ENCODE data around the gene SORCS3. TPM values are rescaled to one million over a fixed set of nuclear protein-coding genes. Genes with fewer than 3 reads are reported as not detected.
A peak's percentile ranks its signal among the peaks of the same experiment; 100 is the strongest.

Gene SORCS3
- total RNA-seq, 1 experiment from 2014 or later: not detected

DNA sequence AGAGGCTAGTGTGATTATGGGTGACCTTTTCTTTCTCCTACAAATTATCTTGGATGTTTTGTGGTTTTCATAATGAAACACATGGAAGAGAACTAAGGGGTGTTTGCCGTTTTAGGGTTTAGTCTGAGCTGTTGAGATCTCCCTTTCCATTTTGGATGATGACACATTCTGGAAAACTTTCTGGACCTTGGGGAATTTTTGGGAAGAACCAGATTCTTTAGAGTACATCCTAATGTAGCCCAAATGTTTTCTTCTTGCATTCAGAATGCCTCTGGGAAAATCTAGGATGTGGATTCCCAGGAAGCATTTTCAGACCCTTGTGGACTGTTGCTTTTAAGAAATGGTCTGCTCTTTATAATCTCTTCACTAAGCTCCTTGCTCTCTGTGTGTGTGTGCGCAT is 165.7 kb downstream of the SORCS3 start:
- no peak for DNase-seq (ENCODE audit: unreplicated experiment)
- ChIA-PET CTCF (interaction anchor here (0.8 kb wide), 1 partner anchor 46 kb away, joined by 3 read pairs; no protein-coding TSS in a partner anchor), POLR2A (no interaction called here)
- Mint-ChIP-seq H3K27me3 (ENCODE audit: insufficient read depth, unreplicated experiment) (no peaks in the 10 kb centered on the region), H3K9me3 (ENCODE audit: unreplicated experiment) (peaks cover 24% of the 10 kb centered on the region), H3K27ac (ENCODE audit: low read depth, unreplicated experiment) (peak overlapping the region; percentile 91), H3K36me3 (ENCODE audit: insufficient read depth, unreplicated experiment) (peaks cover 14% of the 10 kb centered on the region), H3K4me3 (ENCODE audit: unreplicated experiment) (no peak overlapping the region), H3K4me1 (ENCODE audit: insufficient read depth, unreplicated experiment) (peaks cover 49% of the 10 kb centered on the region)
- no TSS peak for BruUV-seq (replicated peaks)
- intact Hi-C loops (cut with micrococcal nuclease): loop anchor here (5.0 kb wide), 1 partner anchor 120 kb away; no protein-coding TSS in a partner anchor
- TF ChIP-seq, protein P1, sequence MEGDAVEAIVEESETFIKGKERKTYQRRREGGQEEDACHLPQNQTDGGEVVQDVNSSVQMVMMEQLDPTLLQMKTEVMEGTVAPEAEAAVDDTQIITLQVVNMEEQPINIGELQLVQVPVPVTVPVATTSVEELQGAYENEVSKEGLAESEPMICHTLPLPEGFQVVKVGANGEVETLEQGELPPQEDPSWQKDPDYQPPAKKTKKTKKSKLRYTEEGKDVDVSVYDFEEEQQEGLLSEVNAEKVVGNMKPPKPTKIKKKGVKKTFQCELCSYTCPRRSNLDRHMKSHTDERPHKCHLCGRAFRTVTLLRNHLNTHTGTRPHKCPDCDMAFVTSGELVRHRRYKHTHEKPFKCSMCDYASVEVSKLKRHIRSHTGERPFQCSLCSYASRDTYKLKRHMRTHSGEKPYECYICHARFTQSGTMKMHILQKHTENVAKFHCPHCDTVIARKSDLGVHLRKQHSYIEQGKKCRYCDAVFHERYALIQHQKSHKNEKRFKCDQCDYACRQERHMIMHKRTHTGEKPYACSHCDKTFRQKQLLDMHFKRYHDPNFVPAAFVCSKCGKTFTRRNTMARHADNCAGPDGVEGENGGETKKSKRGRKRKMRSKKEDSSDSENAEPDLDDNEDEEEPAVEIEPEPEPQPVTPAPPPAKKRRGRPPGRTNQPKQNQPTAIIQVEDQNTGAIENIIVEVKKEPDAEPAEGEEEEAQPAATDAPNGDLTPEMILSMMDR (IDR thresholded peaks at IDR 0.05; ENCODE audit: unreplicated experiment): no peak

DNA sequence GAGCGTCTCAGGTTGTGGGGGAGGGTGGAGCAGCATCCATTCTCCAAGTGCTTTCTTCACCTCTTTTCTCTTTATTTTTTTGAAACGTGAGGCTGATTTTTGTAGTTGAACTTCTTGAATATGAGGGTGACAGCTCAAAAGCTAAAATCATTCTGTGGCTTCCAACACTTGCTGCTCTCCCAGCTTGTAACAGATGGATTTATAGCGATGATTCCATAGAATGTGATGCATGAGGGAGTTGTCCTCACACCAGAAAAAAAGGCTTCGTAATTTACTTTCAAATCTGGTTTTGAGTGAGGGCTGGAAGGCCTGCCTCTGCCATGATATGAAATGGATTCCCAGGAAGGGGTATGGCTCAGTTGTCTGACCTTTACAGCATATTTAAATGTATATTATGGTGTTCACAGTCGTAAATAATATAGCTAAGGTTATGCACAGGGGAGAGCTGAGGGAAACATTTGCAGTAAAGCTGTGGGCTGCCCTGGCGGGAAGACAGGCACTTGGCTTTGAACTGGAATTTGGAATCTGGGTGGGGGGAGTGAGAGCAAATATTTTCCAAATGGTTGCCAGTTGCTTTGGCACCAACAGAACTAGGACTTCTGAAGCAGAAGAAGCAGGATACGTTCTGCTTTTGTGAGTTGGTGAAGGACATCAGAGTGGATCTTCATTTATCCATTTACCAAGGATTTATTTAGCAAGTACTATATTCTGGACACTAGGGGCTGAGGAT is 166.7 kb downstream of the SORCS3 start:
- Mint-ChIP-seq H3K4me3 (ENCODE audit: unreplicated experiment) (no peak overlapping the region), H3K36me3 (ENCODE audit: insufficient read depth, unreplicated experiment) (peaks cover 14% of the 10 kb centered on the region)

DNA sequence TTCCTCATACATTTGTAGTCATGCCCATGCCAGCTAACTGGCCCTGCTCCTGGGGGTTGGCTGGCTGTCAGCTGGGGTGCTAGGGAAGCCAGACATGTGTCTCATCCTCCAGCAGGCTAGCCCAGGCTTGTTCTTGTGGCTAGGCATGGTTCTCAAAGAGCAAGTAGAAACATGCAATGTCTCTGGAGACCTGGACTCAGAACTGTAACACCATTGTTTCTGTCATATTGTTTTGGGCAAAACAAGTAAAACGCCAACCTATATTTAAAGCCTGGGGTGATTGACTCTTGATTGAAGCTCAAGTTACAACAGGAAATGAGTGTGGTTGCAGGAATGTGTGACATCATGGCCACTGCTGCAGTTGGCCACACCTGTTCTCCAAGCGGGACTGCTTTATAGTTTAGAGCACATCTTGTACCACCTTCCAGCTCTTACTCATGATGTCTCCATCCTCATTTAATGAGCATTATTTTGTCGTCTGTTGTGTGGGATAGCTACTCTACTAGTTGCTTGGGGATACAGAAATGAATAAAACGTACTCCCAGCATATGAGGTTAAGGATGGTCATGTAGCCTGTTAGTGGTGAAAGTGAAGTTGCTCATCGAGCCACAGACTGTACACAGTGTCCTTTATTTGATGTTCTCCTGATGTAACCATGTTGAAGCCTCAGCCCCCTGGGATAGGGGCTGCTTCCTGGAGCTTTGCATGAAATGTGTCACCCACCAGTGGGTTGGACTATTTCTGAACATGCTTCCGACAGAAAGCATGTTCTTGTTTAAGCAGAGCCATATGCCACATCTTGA is 168.4 kb downstream of the SORCS3 start:
- no TSS peak for BruUV-seq (replicated peaks)
- H3K4me1 Mint-ChIP-seq (ENCODE audit: insufficient read depth, unreplicated experiment): peaks cover 34% of the 10 kb centered on the region
- H3K36me3 Mint-ChIP-seq (ENCODE audit: insufficient read depth, unreplicated experiment): peaks cover 14% of the 10 kb centered on the region
- H3K9me3 Mint-ChIP-seq (ENCODE audit: unreplicated experiment): peaks cover 24% of the 10 kb centered on the region
- H3K27ac Mint-ChIP-seq (ENCODE audit: low read depth, unreplicated experiment): peak overlapping the region; percentile 91
- H3K27me3 Mint-ChIP-seq (ENCODE audit: insufficient read depth, unreplicated experiment): no peaks in the 10 kb centered on the region
- peak; percentile 99 for DNase-seq (ENCODE audit: unreplicated experiment)
- no peak overlapping the region for H3K4me3 Mint-ChIP-seq (ENCODE audit: unreplicated experiment)
- TF ChIP-seq, protein P1 (IDR thresholded peaks at IDR 0.05; ENCODE audit: unreplicated experiment): no peak
- ChIA-PET CTCF (interaction anchor here (0.5 to 1.1 kb wide), 2 partner anchors 111 to 1226 kb away, joined by 3 to 4 read pairs; no protein-coding TSS in a partner anchor), POLR2A (interaction anchor here (0.7 to 0.8 kb wide), 2 partner anchors 41 to 115 kb away, joined by 3 read pairs; no protein-coding TSS in a partner anchor)
- intact Hi-C loops (cut with micrococcal nuclease): loop anchor here (1.0 to 5.0 kb wide), 4 partner anchors 15 to 480 kb away; no protein-coding TSS in a partner anchor

More for the DNA sequence above, 166.7 kb downstream of the SORCS3 start:
- DNase-seq (ENCODE audit: unreplicated experiment): no peak
- Mint-ChIP-seq H3K27me3 (ENCODE audit: insufficient read depth, unreplicated experiment) (no peaks in the 10 kb centered on the region), H3K27ac (ENCODE audit: low read depth, unreplicated experiment) (peak overlapping the region; percentile 91), H3K4me1 (ENCODE audit: insufficient read depth, unreplicated experiment) (peaks cover 39% of the 10 kb centered on the region), H3K9me3 (ENCODE audit: unreplicated experiment) (peaks cover 24% of the 10 kb centered on the region)
- TF ChIP-seq, protein P1 (IDR thresholded peaks at IDR 0.05; ENCODE audit: unreplicated experiment): no peak
- intact Hi-C loops (cut with micrococcal nuclease): loop anchor here (2.0 to 5.0 kb wide), 2 partner anchors 41 to 120 kb away; no protein-coding TSS in a partner anchor
- POLR2A ChIA-PET: no interaction called here
- CTCF ChIA-PET: interaction anchor here (0.6 to 0.8 kb wide), 2 partner anchors 47 to 116 kb away, joined by 3 read pairs; no protein-coding TSS in a partner anchor
- no TSS peak for BruUV-seq (replicated peaks)

DNA sequence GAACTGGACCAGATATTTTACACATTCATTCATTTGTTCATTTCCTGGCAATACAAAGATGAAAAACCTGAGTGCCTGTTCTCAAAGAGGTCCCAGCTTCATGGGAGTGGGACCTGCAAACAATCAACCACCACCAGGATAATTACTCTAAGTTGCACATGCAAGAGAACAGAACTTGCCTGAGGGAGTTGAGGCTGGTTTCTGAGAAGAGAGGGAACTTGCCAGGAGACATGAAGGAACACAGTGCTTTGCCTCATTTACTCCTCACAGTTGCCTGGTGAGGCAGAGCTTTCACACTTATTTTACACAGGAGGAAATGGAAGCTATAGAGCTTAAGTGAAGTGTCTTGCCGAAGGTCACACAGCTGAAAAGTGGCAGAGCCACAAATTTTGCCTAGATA is 170.1 kb downstream of the SORCS3 start:
- intact Hi-C loops (cut with micrococcal nuclease): no loop called here
- H3K4me1 Mint-ChIP-seq (ENCODE audit: insufficient read depth, unreplicated experiment): peaks cover 35% of the 10 kb centered on the region
- no TSS peak for BruUV-seq (replicated peaks)
- H3K27me3 Mint-ChIP-seq (ENCODE audit: insufficient read depth, unreplicated experiment): no peaks in the 10 kb centered on the region
- CTCF ChIA-PET: interaction anchor here (0.5 kb wide), 1 partner anchor 163 kb away, joined by 3 read pairs; no protein-coding TSS in a partner anchor
- no peak overlapping the region for H3K4me3 Mint-ChIP-seq (ENCODE audit: unreplicated experiment)
- DNase-seq (ENCODE audit: unreplicated experiment): peak; percentile 36
- POLR2A ChIA-PET: no interaction called here
- H3K9me3 Mint-ChIP-seq (ENCODE audit: unreplicated experiment): peaks cover 11% of the 10 kb centered on the region
- H3K36me3 Mint-ChIP-seq (ENCODE audit: insufficient read depth, unreplicated experiment): peaks cover 14% of the 10 kb centered on the region
- TF ChIP-seq, protein P1 (IDR thresholded peaks at IDR 0.05; ENCODE audit: unreplicated experiment): no peak
- peak overlapping the region; percentile 91 for H3K27ac Mint-ChIP-seq (ENCODE audit: low read depth, unreplicated experiment)
